HG02981 (cell line): ENCODE results near the gene AQP12B.
"Not testable (repeated sequence)": the region's sequence is repeated elsewhere in the genome, so short reads cannot be mapped to it uniquely, and the experiment has no call there.

Experiments
- ATAC-seq: cut with Tn5 transposase; IDR thresholded peaks from one replicate; pipeline ENCODE4 v1.9.1; 2021; ENCODE audit warnings: mild to moderate bottlenecking, moderate library complexity; ENCODE audit not compliant: unreplicated experiment

AQP12B gene

GRCh38 chr2:240682431-240683224 lies at the start of gene AQP12B:
Gene AQP12B (minus strand): TSS chr2:240682885. CDS start chr2:240682837, 48 bp downstream.
- ATAC-seq = not testable (repeated sequence)

- no peak for ATAC-seq
Observed at GRCh38 chr2:240732184-240732583, 49.5 kb upstream of the AQP12B start.

GRCh38 chr2:240731178-240731545 lies 48.5 kb upstream of the AQP12B start:
- no peak for ATAC-seq

GRCh38 chr2:240730501-240731177 lies 48.0 kb upstream of the AQP12B start:
- no peak for ATAC-seq

GRCh38 chr2:240728827-240729226 lies 46.1 kb upstream of the AQP12B start:
- ATAC-seq = no peak

- ATAC-seq = no peak
Observed at GRCh38 chr2:240728361-240728760, 45.7 kb upstream of the AQP12B start.

- no peak for ATAC-seq
Observed at GRCh38 chr2:240727913-240728312, 45.2 kb upstream of the AQP12B start.

GRCh38 chr2:240727439-240727838 lies 44.8 kb upstream of the AQP12B start:
- no peak for ATAC-seq

- no peak for ATAC-seq
Observed at GRCh38 chr2:240726876-240727275, 44.2 kb upstream of the AQP12B start.

GRCh38 chr2:240725671-240726070 lies 43.0 kb upstream of the AQP12B start:
- no peak for ATAC-seq

GRCh38 chr2:240725266-240725665 lies 42.6 kb upstream of the AQP12B start:
- no peak for ATAC-seq

GRCh38 chr2:240724431-240724830 lies 41.7 kb upstream of the AQP12B start:
- no peak for ATAC-seq

- ATAC-seq = no peak
Observed at GRCh38 chr2:240723851-240724250, 41.2 kb upstream of the AQP12B start.

GRCh38 chr2:240722796-240723735 lies 40.4 kb upstream of the AQP12B start:
- ATAC-seq = no peak

GRCh38 chr2:240722376-240722775 lies 39.7 kb upstream of the AQP12B start:
- ATAC-seq = no peak

GRCh38 chr2:240721596-240722180 lies 39.0 kb upstream of the AQP12B start:
- ATAC-seq = no peak

- ATAC-seq = no peak
Observed at GRCh38 chr2:240720686-240721595, 38.3 kb upstream of the AQP12B start.

- no peak for ATAC-seq
Observed at GRCh38 chr2:240719676-240720545, 37.2 kb upstream of the AQP12B start.
